ENCODE data around the gene CBX1. TPM values are rescaled to one million over a fixed set of nuclear protein-coding genes. Genes with fewer than 3 reads are reported as not detected.

CBX1 gene
- polyA plus RNA-seq, 1 donor (not counting 4 experiments of a cell fraction or from before 2014, with no cell fraction given), result 42.3 TPM

DNA sequence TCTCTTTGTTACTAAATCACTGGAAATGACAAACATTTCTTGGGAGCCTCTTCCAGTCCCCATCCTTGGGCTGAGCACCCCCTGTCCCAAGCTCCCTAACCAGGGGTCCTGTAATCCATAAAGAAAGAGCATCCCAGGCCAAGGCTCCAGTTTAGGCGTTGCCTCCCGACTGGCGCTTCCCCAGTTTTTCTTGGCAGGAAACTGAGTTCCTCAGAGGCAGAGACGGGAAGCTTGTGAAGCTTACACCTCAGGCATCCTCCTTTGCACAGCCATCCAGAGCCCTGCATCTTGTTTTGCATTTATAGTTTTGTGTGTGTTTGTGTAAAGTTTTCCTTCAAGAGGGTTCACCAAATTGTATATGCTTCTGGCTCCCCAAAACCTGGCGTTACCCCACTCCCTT is 70.7 kb downstream of the CBX1 start:
- Histone ChIP-seq H3K9ac (ENCODE audit: control insufficient read depth, extremely low read depth, insufficient read depth, low read length) (no peak overlapping the region), H3K27ac (ENCODE audit: control insufficient read depth, insufficient read depth, low read length) (no peak overlapping the region), H3K4me3 (ENCODE audit: control insufficient read depth in 2 of 3, extremely low read depth in 1 of 3, insufficient read depth in 2 of 3, low read depth in 1 of 3, low read length in 3 of 3) (no peak overlapping the region), H3K36me3 (ENCODE audit: control insufficient read depth in 2 of 2, extremely low read depth in 1 of 2, insufficient read depth in 2 of 2, low read length in 2 of 2) (no peaks in the 10 kb centered on the region), H3K4me1 (ENCODE audit: control insufficient read depth, extremely low read depth, insufficient read depth, low read length) (peaks cover 26% of the 10 kb centered on the region), H2AFZ (ENCODE audit: control insufficient read depth, low read length) (peak overlapping the region; percentile 17), H3K9me1 (ENCODE audit: control insufficient read depth, extremely low read depth, insufficient read depth, low read length) (peaks cover 3% of the 10 kb centered on the region), H3K79me2 (ENCODE audit: control insufficient read depth, insufficient read depth, low read length) (no peaks in the 10 kb centered on the region), H3K4me2 (ENCODE audit: control insufficient read depth, extremely low read depth, insufficient read depth, low read depth, low read length) (peak overlapping the region; percentile 6), H4K20me1 (ENCODE audit: control insufficient read depth, extremely low read depth, insufficient read depth, low read length) (no peaks in the 10 kb centered on the region), H3K9me3 (ENCODE audit: control insufficient read depth, low read depth, low read length) (no peaks in the 10 kb centered on the region), H3K27me3 (ENCODE audit: control insufficient read depth, extremely low read depth, insufficient read depth, low read length) (no peaks in the 10 kb centered on the region)
- TF ChIP-seq EZH2 (IDR thresholded peaks at IDR 0.05; ENCODE audit: low read length) (no peak), CTCF (optimal IDR thresholded peaks at IDR 0.05 in 1 of 3, IDR thresholded peaks at IDR 0.05 in 1 of 3, conservative IDR thresholded peaks at IDR 0.05 in 1 of 3; ENCODE audit: extremely low read depth in 1 of 3, insufficient read depth in 2 of 3, low read length in 3 of 3) (no peak)
- peak; percentile 5 for FAIRE-seq
- dilution Hi-C loops (cut with MboI; ENCODE audit: extremely low pct_ligation_motif_present, low sequenced_read_pairs), result no loop called here
- no peak for DNase-seq (ENCODE audit: low read depth, low spot score)

- peaks cover 3% of the 10 kb centered on the region for H3K9me1 ChIP-seq (ENCODE audit: control insufficient read depth, extremely low read depth, insufficient read depth, low read length)
- no peak overlapping the region for H2AFZ ChIP-seq (ENCODE audit: control insufficient read depth, low read length)
- no peak for TF ChIP-seq CTCF (optimal IDR thresholded peaks at IDR 0.05 in 1 of 3, IDR thresholded peaks at IDR 0.05 in 1 of 3, conservative IDR thresholded peaks at IDR 0.05 in 1 of 3; ENCODE audit: extremely low read depth in 1 of 3, insufficient read depth in 2 of 3, low read length in 3 of 3)
- no peak for TF ChIP-seq EZH2 (IDR thresholded peaks at IDR 0.05; ENCODE audit: low read length)
- no peaks in the 10 kb centered on the region for H3K9me3 ChIP-seq (ENCODE audit: control insufficient read depth, low read depth, low read length)
- dilution Hi-C loops (cut with MboI; ENCODE audit: extremely low pct_ligation_motif_present, low sequenced_read_pairs), result no loop called here
- H3K4me3 ChIP-seq (ENCODE audit: control insufficient read depth in 2 of 3, extremely low read depth in 1 of 3, insufficient read depth in 2 of 3, low read depth in 1 of 3, low read length in 3 of 3), result no peak overlapping the region
- no peak overlapping the region for H3K27ac ChIP-seq (ENCODE audit: control insufficient read depth, insufficient read depth, low read length)
- no peak overlapping the region for H3K9ac ChIP-seq (ENCODE audit: control insufficient read depth, extremely low read depth, insufficient read depth, low read length)
- H3K27me3 ChIP-seq (ENCODE audit: control insufficient read depth, extremely low read depth, insufficient read depth, low read length), result no peaks in the 10 kb centered on the region
- peaks cover 39% of the 10 kb centered on the region for H3K4me1 ChIP-seq (ENCODE audit: control insufficient read depth, extremely low read depth, insufficient read depth, low read length)
- no peak overlapping the region for H3K4me2 ChIP-seq (ENCODE audit: control insufficient read depth, extremely low read depth, insufficient read depth, low read depth, low read length)
- H4K20me1 ChIP-seq (ENCODE audit: control insufficient read depth, extremely low read depth, insufficient read depth, low read length), result no peaks in the 10 kb centered on the region
- FAIRE-seq, result no peak
- H3K79me2 ChIP-seq (ENCODE audit: control insufficient read depth, insufficient read depth, low read length), result no peaks in the 10 kb centered on the region
- H3K36me3 ChIP-seq (ENCODE audit: control insufficient read depth in 2 of 2, extremely low read depth in 1 of 2, insufficient read depth in 2 of 2, low read length in 2 of 2), result no peaks in the 10 kb centered on the region
- DNase-seq (ENCODE audit: low read depth, low spot score), result no peak
Observed at GRCh38 chr17:48028736-48029135, 72.5 kb downstream of the CBX1 start.
